HepG2 (cell line): Measurements from ENCODE around the gene IPO13. TPM values are rescaled to one million over a fixed set of nuclear protein-coding genes. Genes with fewer than 3 reads are reported as not detected.

Experiments used
- ATAC-seq: fragments of 200-7000 bp; cut with Tn5 transposase; 3 replicates; pipeline ENCODE4 v1.9.1; 2020; ENCODE audit warnings: mild to moderate bottlenecking, moderate library complexity
- BruUV-seq: library from RNA; stranded (reverse); fragments of 400-500 nt; replicated peaks from 2 replicates; lab custom pipeline; 2021; lab: Mats Ljungman, UMichigan
- CTCF ChIA-PET: fragments of 300-600 bp; formaldehyde crosslinking; extraction: SDS; loops from one replicate; lab custom pipeline; 2021; ENCODE audit warnings: low total read pairs, inconsistent platforms, low intra/inter-chr PET ratio; lab: Yijun Ruan, JAX
- POLR2A ChIA-PET: fragments of 350-600 bp; sonication (Branson Sonifier 250); formaldehyde crosslinking; loops from one replicate; lab custom pipeline; 2020; ENCODE audit warnings: antibody characterized with exemption, inconsistent platforms; lab: Yijun Ruan, JAX
- DNase-seq: peaks from one replicate; pipeline ENCODE4 v3.0.0-alpha.2; 2015; ENCODE audit warnings: low spot score
- FAIRE-seq: peaks from 3 replicates; lab custom pipeline; 2011; peaks lifted over from hg19 to GRCh38; lab: Jason Lieb, UNC
- H2AFZ ChIP-seq: one replicate; pipeline ENCODE4 v1.6.1; 2011; ENCODE audit warnings: low read length, inconsistent platforms
- H3K27ac ChIP-seq: fragments of 300-600 bp; 3 replicates; pipeline ENCODE4 v1.8.0; 2011; ENCODE audit warnings: mixed run types, mild to moderate bottlenecking, mixed read lengths, low read length, inconsistent platforms; ENCODE audit not compliant: insufficient read depth; ENCODE audit errors: extremely low read length
- H3K27me3 ChIP-seq, 2 experiments: fragments of 200-600 bp in 1 of 2; 2 replicates in 1 of 2; 3 replicates in 1 of 2; pipeline versions ENCODE4 v1.6.0 to v1.8.0; 2011; ENCODE audit warnings: low read length in 2 of 2, mild to moderate bottlenecking in 2 of 2, moderate library complexity in 2 of 2, inconsistent platforms in 1 of 2; ENCODE audit not compliant: insufficient read depth in 2 of 2, control insufficient read depth in 1 of 2
- H3K36me3 ChIP-seq, 2 experiments: fragments of 200-600 bp in 1 of 2; replicated peaks in 1 of 2; 2 replicates in 1 of 2; 3 replicates in 1 of 2; pipeline versions ENCODE4 v1.5.1 to v1.8.0; 2011; ENCODE audit warnings: low read length in 2 of 2, inconsistent platforms in 1 of 2; ENCODE audit not compliant: insufficient read depth in 2 of 2, control insufficient read depth in 1 of 2
- H3K4me1 ChIP-seq: 2 replicates; pipeline ENCODE4 v1.5.1; 2012; ENCODE audit warnings: low read length, inconsistent platforms; ENCODE audit not compliant: insufficient read depth
- H3K4me2 ChIP-seq: 2 replicates; pipeline ENCODE4 v1.6.0; 2011; ENCODE audit warnings: low read depth, low read length, inconsistent platforms
- H3K4me3 ChIP-seq, 3 experiments: fragments of 200-600 bp in 1 of 3; sonication (generic), shearing (Covaris generic) in 1 of 3; replicated peaks in 1 of 3; 2 replicates each; pipeline ENCODE4 v1.5.1; 2011 to 2016; ENCODE audit warnings: low read length in 3 of 3, inconsistent platforms in 2 of 3, low read depth in 2 of 3, mild to moderate bottlenecking in 2 of 3, control low read depth in 1 of 3, mixed read lengths in 1 of 3; ENCODE audit not compliant: insufficient read depth in 1 of 3
- H3K79me2 ChIP-seq: one replicate; pipeline ENCODE4 v1.6.1; 2011; ENCODE audit warnings: low read length, inconsistent platforms; ENCODE audit not compliant: insufficient read depth
- H3K9ac ChIP-seq: 2 replicates; pipeline ENCODE4 v1.6.0; 2011; ENCODE audit warnings: mild to moderate bottlenecking, low read depth, low read length, inconsistent platforms; ENCODE audit not compliant: insufficient read depth
- H3K9me3 ChIP-seq: 2 replicates; pipeline ENCODE4 v1.5.1; 2012; ENCODE audit warnings: mild to moderate bottlenecking, low read length
- H4K20me1 ChIP-seq: 2 replicates; pipeline ENCODE4 v1.6.0; 2011; ENCODE audit warnings: inconsistent platforms, mild to moderate bottlenecking, low read length, moderate library complexity; ENCODE audit not compliant: insufficient read depth
- CBX1 ChIP-seq: IDR thresholded peaks from one replicate; pipeline ENCODE4 v1.6.1; 2016; ENCODE audit warnings: antibody characterized with exemption, low read depth
- ELF4 ChIP-seq: sonication (generic); formaldehyde crosslinking; IDR thresholded peaks from 2 replicates; pipeline ENCODE4 v1.5.0; 2020; ENCODE audit warnings: missing genetic modification reagents, mild to moderate bottlenecking, moderate library complexity, borderline replicate concordance
- HOXA5 ChIP-seq: sonication (generic); formaldehyde crosslinking; IDR thresholded peaks from 2 replicates; pipeline ENCODE4 v1.4.0; 2020; ENCODE audit warnings: missing genetic modification reagents
- KAT7 ChIP-seq: IDR thresholded peaks from 2 replicates; pipeline ENCODE4 v1.6.1; 2018; ENCODE audit warnings: borderline replicate concordance, missing compliant biosample characterization
- PHF21A ChIP-seq: sonication (generic); formaldehyde crosslinking; IDR thresholded peaks from 2 replicates; pipeline ENCODE4 v1.5.0; 2020; ENCODE audit warnings: mild to moderate bottlenecking, missing genetic modification reagents
- RFX3 ChIP-seq: IDR thresholded peaks from 2 replicates; pipeline ENCODE4 v1.6.1; 2016; ENCODE audit warnings: missing biosample characterization, missing genetic modification reagents
- SRSF9 ChIP-seq: fragments of 200-400 bp; formaldehyde crosslinking; IDR thresholded peaks from 2 replicates; pipeline ENCODE4 v1.6.1; 2018; ENCODE audit warnings: borderline replicate concordance, mild to moderate bottlenecking, low read depth, low read length; ENCODE audit not compliant: insufficient read depth, poor library complexity, severe bottlenecking
- TEF ChIP-seq: sonication (generic); formaldehyde crosslinking; IDR thresholded peaks from 2 replicates; pipeline ENCODE4 v1.5.0; 2020; ENCODE audit warnings: missing genetic modification reagents
- ZNF704 ChIP-seq: sonication (generic); formaldehyde crosslinking; IDR thresholded peaks from 2 replicates; pipeline ENCODE4 v1.8.1; 2023; ENCODE audit warnings: mild to moderate bottlenecking, inconsistent platforms, moderate library complexity, missing genetic modification reagents, borderline replicate concordance
- ZNF850 ChIP-seq: sonication (generic); formaldehyde crosslinking; conservative IDR thresholded peaks from 2 replicates; pipeline ENCODE4 v1.9.0; 2021; ENCODE audit warnings: mild to moderate bottlenecking, missing genetic modification reagents
- ZSCAN5A ChIP-seq: sonication (generic); formaldehyde crosslinking; IDR thresholded peaks from 2 replicates; pipeline ENCODE4 v1.8.0; 2022; ENCODE audit warnings: mild to moderate bottlenecking, missing genetic modification reagents, borderline replicate concordance
- WGBS: methylation state at CpG from one replicate; pipeline ENCODE4 v1.1.6; 2017; ENCODE audit warnings: low lambda C conversion rate; 5-methylcytosine and 5-hydroxymethylcytosine counted together
- in situ Hi-C: cut with HindIII; loops from 2 replicates; pipeline ENCODE4 v1.10.0; 2017; ENCODE audit warnings: low pct_unique_long_range_greater_than_20kb; ENCODE audit not compliant: extremely low pct_ligation_motif_present
- intact Hi-C: fragments of 100-400 bp; cut with micrococcal nuclease; formaldehyde crosslinking; loops from one replicate; pipeline ENCODE4 v1.10.0; 2022; ENCODE audit not compliant: unreplicated experiment
- polyA plus RNA-seq, 8 experiments: library from polyadenylated mRNA; depleted of rRNA in 3 of 8; stranded (reverse) in 7 of 8; unstranded in 1 of 8; fragments of >200 nt; fragmentation: Illumina TruSeq in 4 of 8; extraction: Trizol in 4 of 8; gene quantifications; 2 replicates each; pipeline versions ENCODE4 v1.2.1 to v1.2.3, GENCODE V29; 2011 to 2016; ENCODE audit warnings: low read depth in 4 of 8, missing spikeins in 1 of 8, mixed read lengths in 1 of 8; ENCODE audit not compliant: insufficient read depth in 1 of 8
- total RNA-seq, 5 experiments: library from RNA; depleted of rRNA; stranded (reverse); fragments of >200 nt; fragmentation: Illumina TruSeq; extraction: Trizol; gene quantifications; 2 replicates each; pipeline ENCODE4 v1.2.3, GENCODE V29; 2016; ENCODE audit warnings: low read depth in 1 of 5
- TF ChIP-seq, protein P1 (sequence below): sonication (generic); formaldehyde crosslinking; IDR thresholded peaks from 2 replicates; pipeline ENCODE4 v1.9.0; 2021; ENCODE audit warnings: missing genetic modification reagents, borderline replicate concordance
- TF ChIP-seq, protein P2 (sequence below): sonication (generic); formaldehyde crosslinking; IDR thresholded peaks from 2 replicates; pipeline ENCODE4 v1.5.0; 2020; ENCODE audit warnings: mild to moderate bottlenecking, missing genetic modification reagents

IPO13 gene
- total and polyA plus RNA-seq, 2 of the 13 experiments (the other 11 are each of a cell fraction or from before 2014, with no cell fraction given), result 12.9 to 15.6 TPM

DNA sequence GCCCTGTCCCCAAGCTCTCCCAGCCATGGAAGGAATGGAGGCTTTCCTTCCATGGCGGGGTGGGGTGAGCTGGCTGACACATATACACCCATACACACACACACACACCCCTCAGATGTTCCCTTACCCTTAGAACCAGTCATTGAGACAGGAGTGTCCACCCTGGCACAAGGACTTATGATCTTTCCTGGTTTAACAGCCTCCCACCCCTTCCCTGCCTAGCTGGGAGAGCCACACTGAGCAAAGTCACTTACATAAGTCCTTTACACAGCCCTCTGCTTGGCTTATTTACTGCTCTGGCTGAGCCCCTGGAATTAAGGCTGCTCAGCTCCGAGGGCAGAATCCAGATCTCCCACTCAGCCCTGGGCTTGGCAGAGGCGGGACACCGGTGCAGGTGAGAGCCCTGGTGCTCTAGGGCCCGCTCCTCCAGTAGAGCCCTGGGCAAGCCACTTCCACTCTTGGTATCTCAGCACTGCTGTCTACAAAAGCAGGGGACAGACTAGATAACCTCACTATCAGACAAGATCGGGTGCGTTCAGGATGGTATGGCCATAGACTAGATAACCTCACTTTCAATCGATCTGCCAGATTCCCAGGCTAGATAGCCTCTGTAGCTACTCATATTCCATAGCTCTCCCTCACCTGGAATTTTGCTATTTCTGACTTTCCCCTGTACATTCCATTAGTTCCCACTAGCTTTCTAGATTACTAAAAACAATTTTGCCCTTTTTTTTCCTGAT is 67.8 kb downstream of the IPO13 start:
- H3K79me2 ChIP-seq, result no peaks in the 10 kb centered on the region

More for the DNA sequence above, 67.8 kb downstream of the IPO13 start:
- no TSS peak for BruUV-seq
- Histone ChIP-seq H3K36me3 (no peaks in the 10 kb centered on the region; a peak in 2 of 5 replicates), H3K9me3 (no peaks in the 10 kb centered on the region), H3K4me2 (no peak overlapping the region), H3K9ac (no peak overlapping the region), H3K27ac (no peak overlapping the region), H3K4me3 (no peak overlapping the region), H2AFZ (no peak overlapping the region), H3K27me3 (no peaks in the 10 kb centered on the region), H3K4me1 (peaks cover 58% of the 10 kb centered on the region), H4K20me1 (no peaks in the 10 kb centered on the region)
- POLR2A ChIA-PET, result interaction anchor here (1.1 to 1.7 kb wide), 3 partner anchors 9 to 28 kb away, joined by 3 to 7 read pairs (median 4); partner anchors contain the start of gene SLC6A9
- FAIRE-seq, result no peak
- TF ChIP-seq PHF21A, result no peak
- TF ChIP-seq ZNF850 (CRISPR knock-in tag), result no peak
- no peak for TF ChIP-seq RFX3
- TF ChIP-seq ZNF704 (CRISPR knock-in tag), result no peak
- TF ChIP-seq, protein P1, sequence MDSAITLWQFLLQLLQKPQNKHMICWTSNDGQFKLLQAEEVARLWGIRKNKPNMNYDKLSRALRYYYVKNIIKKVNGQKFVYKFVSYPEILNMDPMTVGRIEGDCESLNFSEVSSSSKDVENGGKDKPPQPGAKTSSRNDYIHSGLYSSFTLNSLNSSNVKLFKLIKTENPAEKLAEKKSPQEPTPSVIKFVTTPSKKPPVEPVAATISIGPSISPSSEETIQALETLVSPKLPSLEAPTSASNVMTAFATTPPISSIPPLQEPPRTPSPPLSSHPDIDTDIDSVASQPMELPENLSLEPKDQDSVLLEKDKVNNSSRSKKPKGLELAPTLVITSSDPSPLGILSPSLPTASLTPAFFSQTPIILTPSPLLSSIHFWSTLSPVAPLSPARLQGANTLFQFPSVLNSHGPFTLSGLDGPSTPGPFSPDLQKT (CRISPR knock-in tag), result no peak
- TF ChIP-seq SRSF9, result no peak
- no peak for TF ChIP-seq TEF
- no peak for TF ChIP-seq KAT7 (CRISPR knock-in tag)
- TF ChIP-seq, protein P2, sequence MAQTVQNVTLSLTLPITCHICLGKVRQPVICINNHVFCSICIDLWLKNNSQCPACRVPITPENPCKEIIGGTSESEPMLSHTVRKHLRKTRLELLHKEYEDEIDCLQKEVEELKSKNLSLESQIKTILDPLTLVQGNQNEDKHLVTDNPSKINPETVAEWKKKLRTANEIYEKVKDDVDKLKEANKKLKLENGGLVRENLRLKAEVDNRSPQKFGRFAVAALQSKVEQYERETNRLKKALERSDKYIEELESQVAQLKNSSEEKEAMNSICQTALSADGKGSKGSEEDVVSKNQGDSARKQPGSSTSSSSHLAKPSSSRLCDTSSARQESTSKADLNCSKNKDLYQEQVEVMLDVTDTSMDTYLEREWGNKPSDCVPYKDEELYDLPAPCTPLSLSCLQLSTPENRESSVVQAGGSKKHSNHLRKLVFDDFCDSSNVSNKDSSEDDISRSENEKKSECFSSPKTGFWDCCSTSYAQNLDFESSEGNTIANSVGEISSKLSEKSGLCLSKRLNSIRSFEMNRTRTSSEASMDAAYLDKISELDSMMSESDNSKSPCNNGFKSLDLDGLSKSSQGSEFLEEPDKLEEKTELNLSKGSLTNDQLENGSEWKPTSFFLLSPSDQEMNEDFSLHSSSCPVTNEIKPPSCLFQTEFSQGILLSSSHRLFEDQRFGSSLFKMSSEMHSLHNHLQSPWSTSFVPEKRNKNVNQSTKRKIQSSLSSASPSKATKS (CRISPR knock-in tag), result no peak
- no peak for TF ChIP-seq ELF4
- no peak for TF ChIP-seq ZSCAN5A (CRISPR knock-in tag)
- no peak for TF ChIP-seq HOXA5 (CRISPR knock-in tag)
- no peak for TF ChIP-seq CBX1
- intact Hi-C loops (no loop called here), in situ Hi-C loops (no loop called here)
- no peak for DNase-seq
- 77% methylated on average over 6 of the region's 8 CpGs for WGBS
- ATAC-seq, result peak; percentile 16
- CTCF ChIA-PET, result no interaction called here
